ENCODE results near the gene ARID5B.
"Not testable (repeated sequence)": the region's sequence is repeated elsewhere in the genome, so short reads cannot be mapped to it uniquely, and the experiment has no call there.

Gene ARID5B

GRCh38 chr10:61867817-61868216 lies 33.7 kb upstream of the ARID5B start:
- no CpG with 5 or more reads among the region's 25 CpGs for WGBS (ENCODE audit: insufficient coverage, insufficient read length)
- H3K27ac ChIP-seq (ENCODE audit: low read length); H3K36me3 ChIP-seq (ENCODE audit: control insufficient read depth, insufficient read depth, low read length); H3K9me3 ChIP-seq (ENCODE audit: control insufficient read depth, insufficient read depth, low read length); H3K4me3 ChIP-seq (ENCODE audit: low read length); DNase-seq (ENCODE audit: low read depth, low spot score); H3K27me3 ChIP-seq (ENCODE audit: control insufficient read depth, insufficient read depth, low read length); H3K4me1 ChIP-seq (ENCODE audit: control insufficient read depth, insufficient read depth, low read length): not testable (repeated sequence)

- Histone ChIP-seq H3K27ac (ENCODE audit: low read length) (no peak overlapping the region), H3K9me3 (ENCODE audit: control insufficient read depth, insufficient read depth, low read length) (no peaks in the 10 kb centered on the region), H3K36me3 (ENCODE audit: control insufficient read depth, insufficient read depth, low read length) (no peaks in the 10 kb centered on the region), H3K4me1 (ENCODE audit: control insufficient read depth, insufficient read depth, low read length) (no peaks in the 10 kb centered on the region), H3K27me3 (ENCODE audit: control insufficient read depth, insufficient read depth, low read length) (no peaks in the 10 kb centered on the region), H3K4me3 (ENCODE audit: low read length) (no peak overlapping the region)
- WGBS (ENCODE audit: insufficient coverage, insufficient read length), result no CpG with 5 or more reads among the region's 8 CpGs
- DNase-seq (ENCODE audit: low read depth, low spot score), result no peak
Observed at GRCh38 chr10:61869041-61869675, 32.3 kb upstream of the ARID5B start.

GRCh38 chr10:61869774-61870525 lies 31.5 kb upstream of the ARID5B start:
- Histone ChIP-seq H3K4me3 (ENCODE audit: low read length) (no peak overlapping the region), H3K36me3 (ENCODE audit: control insufficient read depth, insufficient read depth, low read length) (no peaks in the 10 kb centered on the region), H3K27ac (ENCODE audit: low read length) (no peak overlapping the region), H3K9me3 (ENCODE audit: control insufficient read depth, insufficient read depth, low read length) (no peaks in the 10 kb centered on the region), H3K4me1 (ENCODE audit: control insufficient read depth, insufficient read depth, low read length) (no peaks in the 10 kb centered on the region), H3K27me3 (ENCODE audit: control insufficient read depth, insufficient read depth, low read length) (no peaks in the 10 kb centered on the region)
- no peak for DNase-seq (ENCODE audit: low read depth, low spot score)
- WGBS (ENCODE audit: insufficient coverage, insufficient read length), result no CpG with 5 or more reads among the region's 6 CpGs

GRCh38 chr10:61870526-61870895 lies 31.0 kb upstream of the ARID5B start:
- Histone ChIP-seq H3K27me3 (ENCODE audit: control insufficient read depth, insufficient read depth, low read length) (no peaks in the 10 kb centered on the region), H3K9me3 (ENCODE audit: control insufficient read depth, insufficient read depth, low read length) (no peaks in the 10 kb centered on the region), H3K27ac (ENCODE audit: low read length) (no peak overlapping the region), H3K4me3 (ENCODE audit: low read length) (no peak overlapping the region), H3K4me1 (ENCODE audit: control insufficient read depth, insufficient read depth, low read length) (no peaks in the 10 kb centered on the region), H3K36me3 (ENCODE audit: control insufficient read depth, insufficient read depth, low read length) (no peaks in the 10 kb centered on the region)
- no CpG with 5 or more reads among the region's 3 CpGs for WGBS (ENCODE audit: insufficient coverage, insufficient read length)
- no peak for DNase-seq (ENCODE audit: low read depth, low spot score)

- Histone ChIP-seq H3K27ac (ENCODE audit: low read length) (no peak overlapping the region), H3K4me1 (ENCODE audit: control insufficient read depth, insufficient read depth, low read length) (no peaks in the 10 kb centered on the region), H3K9me3 (ENCODE audit: control insufficient read depth, insufficient read depth, low read length) (no peaks in the 10 kb centered on the region), H3K36me3 (ENCODE audit: control insufficient read depth, insufficient read depth, low read length) (no peaks in the 10 kb centered on the region), H3K4me3 (ENCODE audit: low read length) (no peak overlapping the region), H3K27me3 (ENCODE audit: control insufficient read depth, insufficient read depth, low read length) (no peaks in the 10 kb centered on the region)
- no peak for DNase-seq (ENCODE audit: low read depth, low spot score)
- no CpG with 5 or more reads among the region's 6 CpGs for WGBS (ENCODE audit: insufficient coverage, insufficient read length)
Observed at GRCh38 chr10:61871487-61871886, 30.0 kb upstream of the ARID5B start.

GRCh38 chr10:61877887-61878739 lies 23.4 kb upstream of the ARID5B start:
- no peak for DNase-seq (ENCODE audit: low read depth, low spot score)
- Histone ChIP-seq H3K9me3 (ENCODE audit: control insufficient read depth, insufficient read depth, low read length) (no peaks in the 10 kb centered on the region), H3K4me1 (ENCODE audit: control insufficient read depth, insufficient read depth, low read length) (no peaks in the 10 kb centered on the region), H3K27me3 (ENCODE audit: control insufficient read depth, insufficient read depth, low read length) (no peaks in the 10 kb centered on the region), H3K36me3 (ENCODE audit: control insufficient read depth, insufficient read depth, low read length) (no peaks in the 10 kb centered on the region), H3K27ac (ENCODE audit: low read length) (no peak overlapping the region), H3K4me3 (ENCODE audit: low read length) (no peak overlapping the region)
- WGBS (ENCODE audit: insufficient coverage, insufficient read length), result no CpG with 5 or more reads among the region's 11 CpGs

GRCh38 chr10:61878740-61879068 lies 22.8 kb upstream of the ARID5B start:
- no peak for DNase-seq (ENCODE audit: low read depth, low spot score)
- no peaks in the 10 kb centered on the region for H3K9me3 ChIP-seq (ENCODE audit: control insufficient read depth, insufficient read depth, low read length)
- no peak overlapping the region for H3K27ac ChIP-seq (ENCODE audit: low read length)
- no peaks in the 10 kb centered on the region for H3K4me1 ChIP-seq (ENCODE audit: control insufficient read depth, insufficient read depth, low read length)
- H3K36me3 ChIP-seq (ENCODE audit: control insufficient read depth, insufficient read depth, low read length), result no peaks in the 10 kb centered on the region
- no peak overlapping the region for H3K4me3 ChIP-seq (ENCODE audit: low read length)
- H3K27me3 ChIP-seq (ENCODE audit: control insufficient read depth, insufficient read depth, low read length), result no peaks in the 10 kb centered on the region

GRCh38 chr10:61882621-61883370 lies 18.7 kb upstream of the ARID5B start:
- Histone ChIP-seq H3K27ac (ENCODE audit: low read length) (no peak overlapping the region), H3K27me3 (ENCODE audit: control insufficient read depth, insufficient read depth, low read length) (no peaks in the 10 kb centered on the region), H3K4me3 (ENCODE audit: low read length) (no peak overlapping the region), H3K9me3 (ENCODE audit: control insufficient read depth, insufficient read depth, low read length) (no peaks in the 10 kb centered on the region), H3K36me3 (ENCODE audit: control insufficient read depth, insufficient read depth, low read length) (no peaks in the 10 kb centered on the region), H3K4me1 (ENCODE audit: control insufficient read depth, insufficient read depth, low read length) (no peaks in the 10 kb centered on the region)
- WGBS (ENCODE audit: insufficient coverage, insufficient read length), result no CpG with 5 or more reads among the region's 6 CpGs
- no peak for DNase-seq (ENCODE audit: low read depth, low spot score)

- Histone ChIP-seq H3K9me3 (ENCODE audit: control insufficient read depth, insufficient read depth, low read length) (no peaks in the 10 kb centered on the region), H3K4me3 (ENCODE audit: low read length) (no peak overlapping the region), H3K27ac (ENCODE audit: low read length) (no peak overlapping the region), H3K36me3 (ENCODE audit: control insufficient read depth, insufficient read depth, low read length) (no peaks in the 10 kb centered on the region), H3K4me1 (ENCODE audit: control insufficient read depth, insufficient read depth, low read length) (no peaks in the 10 kb centered on the region), H3K27me3 (ENCODE audit: control insufficient read depth, insufficient read depth, low read length) (no peaks in the 10 kb centered on the region)
- no CpG with 5 or more reads among the region's 7 CpGs for WGBS (ENCODE audit: insufficient coverage, insufficient read length)
- DNase-seq (ENCODE audit: low read depth, low spot score), result no peak
Observed at GRCh38 chr10:61883371-61884025, 18.0 kb upstream of the ARID5B start.

GRCh38 chr10:61887772-61888171 lies 13.7 kb upstream of the ARID5B start:
- H3K36me3 ChIP-seq (ENCODE audit: control insufficient read depth, insufficient read depth, low read length), result no peaks in the 10 kb centered on the region
- H3K4me1 ChIP-seq (ENCODE audit: control insufficient read depth, insufficient read depth, low read length), result no peaks in the 10 kb centered on the region
- no peak overlapping the region for H3K4me3 ChIP-seq (ENCODE audit: low read length)
- no peak for DNase-seq (ENCODE audit: low read depth, low spot score)
- no peak overlapping the region for H3K27ac ChIP-seq (ENCODE audit: low read length)
- no peaks in the 10 kb centered on the region for H3K27me3 ChIP-seq (ENCODE audit: control insufficient read depth, insufficient read depth, low read length)
- H3K9me3 ChIP-seq (ENCODE audit: control insufficient read depth, insufficient read depth, low read length), result no peaks in the 10 kb centered on the region

Measured in iPS DF 6.9 (cell line).